HEK293 (cell line): ENCODE measurements around the gene ORC1.

Experiments used
- GLIS1 ChIP-seq: fragments of 450-650 bp; formaldehyde crosslinking; IDR thresholded peaks from 2 replicates; pipeline ENCODE4 v1.5.1; 2016; ENCODE audit warnings: missing biosample characterization, missing genetic modification characterization
- GLIS2 ChIP-seq: fragments of 450-650 bp; formaldehyde crosslinking; IDR thresholded peaks from 2 replicates; pipeline ENCODE4 v1.5.1; 2016; ENCODE audit warnings: missing biosample characterization, missing genetic modification characterization
- KLF8 ChIP-seq: fragments of 450-650 bp; formaldehyde crosslinking; IDR thresholded peaks from 2 replicates; pipeline ENCODE4 v1.5.1; 2016; ENCODE audit warnings: missing biosample characterization, missing genetic modification characterization
- KLF9 ChIP-seq: fragments of 450-650 bp; formaldehyde crosslinking; IDR thresholded peaks from 2 replicates; pipeline ENCODE4 v1.5.1; 2016; ENCODE audit warnings: missing biosample characterization, missing genetic modification characterization, low read depth
- MZF1 ChIP-seq: fragments of 450-650 bp; formaldehyde crosslinking; IDR thresholded peaks from 2 replicates; pipeline ENCODE4 v1.5.1; 2017; ENCODE audit warnings: missing biosample characterization, missing genetic modification characterization, borderline replicate concordance
- SCRT2 ChIP-seq: fragments of 450-650 bp; formaldehyde crosslinking; IDR thresholded peaks from 2 replicates; pipeline ENCODE4 v1.5.1; 2016; ENCODE audit warnings: missing biosample characterization, missing genetic modification characterization
- SP2 ChIP-seq: fragments of 450-650 bp; formaldehyde crosslinking; IDR thresholded peaks from 2 replicates; pipeline ENCODE4 v1.5.1; 2016; ENCODE audit warnings: missing biosample characterization, missing genetic modification characterization
- SP3 ChIP-seq: fragments of 450-650 bp; formaldehyde crosslinking; IDR thresholded peaks from 2 replicates; pipeline ENCODE4 v1.5.1; 2016; ENCODE audit warnings: missing biosample characterization, missing genetic modification characterization
- WT1 ChIP-seq: fragments of 450-650 bp; formaldehyde crosslinking; IDR thresholded peaks from 2 replicates; pipeline ENCODE4 v1.5.1; 2016; ENCODE audit warnings: missing biosample characterization, missing genetic modification characterization
- YY1 ChIP-seq: fragments of 450-650 bp; formaldehyde crosslinking; IDR thresholded peaks from 2 replicates; pipeline ENCODE4 v1.5.1; 2018; ENCODE audit warnings: missing biosample characterization, missing genetic modification characterization
- ZBTB20 ChIP-seq: fragments of 450-650 bp; formaldehyde crosslinking; IDR thresholded peaks from 2 replicates; pipeline ENCODE4 v1.5.1; 2016; ENCODE audit warnings: missing biosample characterization, missing genetic modification characterization
- ZBTB48 ChIP-seq: fragments of 450-650 bp; formaldehyde crosslinking; IDR thresholded peaks from 2 replicates; pipeline ENCODE4 v1.5.1; 2016; ENCODE audit warnings: missing biosample characterization, missing genetic modification characterization
- ZEB2 ChIP-seq: fragments of 450-650 bp; formaldehyde crosslinking; IDR thresholded peaks from 2 replicates; pipeline ENCODE4 v1.5.1; 2016; ENCODE audit warnings: missing biosample characterization, missing genetic modification characterization
- ZNF2 ChIP-seq: fragments of 450-650 bp; formaldehyde crosslinking; IDR thresholded peaks from 2 replicates; pipeline ENCODE4 v1.5.1; 2016; ENCODE audit warnings: missing biosample characterization, missing genetic modification characterization
- ZNF335 ChIP-seq: fragments of 450-650 bp; formaldehyde crosslinking; conservative IDR thresholded peaks from 2 replicates; pipeline ENCODE4 v1.5.1; 2016; ENCODE audit warnings: missing biosample characterization, missing genetic modification characterization
- ZNF341 ChIP-seq: fragments of 450-650 bp; formaldehyde crosslinking; IDR thresholded peaks from 2 replicates; pipeline ENCODE4; 2016; ENCODE audit warnings: low read depth, missing biosample characterization, missing genetic modification characterization
- ZNF423 ChIP-seq: fragments of 450-650 bp; formaldehyde crosslinking; IDR thresholded peaks from 2 replicates; pipeline ENCODE4 v1.5.1; 2016; ENCODE audit warnings: missing biosample characterization, missing genetic modification characterization
- ZNF426 ChIP-seq: fragments of 450-650 bp; formaldehyde crosslinking; IDR thresholded peaks from 2 replicates; pipeline ENCODE4 v1.5.1; 2017; ENCODE audit warnings: missing biosample characterization, missing genetic modification characterization, mild to moderate bottlenecking, inconsistent platforms, moderate library complexity
- ZNF600 ChIP-seq: fragments of 450-650 bp; formaldehyde crosslinking; IDR thresholded peaks from 2 replicates; pipeline ENCODE4 v1.5.1; 2016; ENCODE audit warnings: missing biosample characterization, missing genetic modification characterization
- ZNF658 ChIP-seq: fragments of 450-650 bp; formaldehyde crosslinking; IDR thresholded peaks from 2 replicates; pipeline ENCODE4; 2016; ENCODE audit warnings: missing biosample characterization, missing genetic modification characterization
- ZNF76 ChIP-seq: fragments of 450-650 bp; formaldehyde crosslinking; IDR thresholded peaks from 2 replicates; pipeline ENCODE4; 2016; ENCODE audit warnings: low read depth, missing biosample characterization, missing genetic modification characterization, borderline replicate concordance
- TF ChIP-seq, protein P1 (sequence below): fragments of 450-650 bp; formaldehyde crosslinking; IDR thresholded peaks from 2 replicates; pipeline ENCODE4 v1.5.1; 2016; ENCODE audit warnings: missing biosample characterization, missing genetic modification characterization
- TF ChIP-seq, protein P2 (sequence below): fragments of 450-650 bp; formaldehyde crosslinking; optimal IDR thresholded peaks from 2 replicates; pipeline ENCODE3; 2016; ENCODE audit warnings: missing biosample characterization, mild to moderate bottlenecking, missing genetic modification characterization
- TF ChIP-seq, protein P3 (sequence below): fragments of 450-650 bp; formaldehyde crosslinking; conservative IDR thresholded peaks from 2 replicates; pipeline ENCODE4 v1.5.1; 2016; ENCODE audit warnings: low read depth, missing biosample characterization, missing genetic modification characterization
- TF ChIP-seq, protein P4 (sequence below): fragments of 450-650 bp; formaldehyde crosslinking; conservative IDR thresholded peaks from 2 replicates; pipeline ENCODE4 v1.5.1; 2016; ENCODE audit warnings: low read depth, missing biosample characterization, missing genetic modification characterization
- TF ChIP-seq, protein P5 (sequence below): fragments of 450-650 bp; IDR thresholded peaks from 2 replicates; pipeline ENCODE4 v1.5.1; 2018; ENCODE audit warnings: missing biosample characterization, mild to moderate bottlenecking, missing genetic modification characterization

Gene ORC1

DNA sequence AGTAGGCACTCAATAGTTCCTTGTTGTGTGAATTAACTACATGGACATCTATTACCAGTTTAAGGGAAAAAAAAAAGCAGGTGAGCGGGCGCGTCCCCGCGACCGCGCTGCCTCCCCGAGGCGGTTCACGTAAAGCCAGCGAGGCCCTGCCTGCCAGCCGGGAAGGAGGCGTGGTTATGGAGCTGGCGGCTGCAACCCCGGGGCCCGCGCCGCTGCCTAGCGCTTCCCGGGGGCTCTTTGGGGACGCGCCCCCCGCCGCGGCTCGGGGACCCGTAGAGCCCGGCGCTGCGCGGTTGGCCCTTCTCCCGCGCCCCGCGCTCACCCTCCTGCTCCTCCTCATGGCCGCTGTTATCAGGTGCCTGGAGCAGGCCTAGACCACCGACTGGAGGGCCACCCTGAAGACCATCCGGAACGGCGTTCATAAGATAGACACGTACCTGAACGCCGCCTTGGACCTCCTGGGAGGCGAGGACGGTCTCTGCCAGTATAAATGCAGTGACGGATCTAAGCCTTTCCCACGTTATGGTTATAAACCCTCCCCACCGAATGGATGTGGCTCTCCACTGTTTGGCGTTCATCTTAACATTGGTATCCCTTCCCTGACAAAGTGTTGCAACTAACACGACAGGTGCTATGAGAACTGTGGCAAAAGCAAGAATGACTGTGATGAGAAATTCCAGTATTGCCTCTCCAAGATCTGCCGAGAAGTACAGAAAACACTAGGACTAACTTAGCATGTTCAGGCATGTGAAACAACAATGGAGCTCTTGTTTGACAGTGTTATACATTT, 35.6 kb downstream of the ORC1 start (continued):
- TF ChIP-seq ZNF600 (tag by site-specific recombination) (peak; percentile 87), SP3 (tag by site-specific recombination) (peak; percentile 38; the same call in 1 of the 2 replicates), KLF9 (tag by site-specific recombination) (peak; percentile 56; the same call in 1 of the 2 replicates), ZBTB48 (tag by site-specific recombination) (peak; percentile 75), ZNF341 (tag by site-specific recombination) (peak; percentile 83), GLIS1 (peak; percentile 89), ZBTB20 (tag by site-specific recombination) (peak; percentile 70; the same call in 1 of the 2 replicates), KLF8 (0 out of 2 replicates have a peak, but pooled peaks have one; percentile 8), MZF1 (tag by site-specific recombination) (peak; percentile 41; the same call in 1 of the 2 replicates), ZNF2 (tag by site-specific recombination) (no peak), GLIS2 (tag by site-specific recombination) (peak; percentile 94), SP2 (peak; percentile 29; the same call in 1 of the 2 replicates), ZEB2 (no peak), ZNF76 (no peak), WT1 (tag by site-specific recombination) (no peak), ZNF423 (tag by site-specific recombination) (peak; percentile 64; the same call in 1 of the 2 replicates), YY1 (peak; percentile 45; the same call in 1 of the 2 replicates), ZNF426 (tag by site-specific recombination) (no peak), ZNF658 (tag by site-specific recombination) (no peak), ZNF335 (tag by site-specific recombination) (peak; percentile 71), SCRT2 (tag by site-specific recombination) (peak; percentile 84)
- TF ChIP-seq, protein P1, sequence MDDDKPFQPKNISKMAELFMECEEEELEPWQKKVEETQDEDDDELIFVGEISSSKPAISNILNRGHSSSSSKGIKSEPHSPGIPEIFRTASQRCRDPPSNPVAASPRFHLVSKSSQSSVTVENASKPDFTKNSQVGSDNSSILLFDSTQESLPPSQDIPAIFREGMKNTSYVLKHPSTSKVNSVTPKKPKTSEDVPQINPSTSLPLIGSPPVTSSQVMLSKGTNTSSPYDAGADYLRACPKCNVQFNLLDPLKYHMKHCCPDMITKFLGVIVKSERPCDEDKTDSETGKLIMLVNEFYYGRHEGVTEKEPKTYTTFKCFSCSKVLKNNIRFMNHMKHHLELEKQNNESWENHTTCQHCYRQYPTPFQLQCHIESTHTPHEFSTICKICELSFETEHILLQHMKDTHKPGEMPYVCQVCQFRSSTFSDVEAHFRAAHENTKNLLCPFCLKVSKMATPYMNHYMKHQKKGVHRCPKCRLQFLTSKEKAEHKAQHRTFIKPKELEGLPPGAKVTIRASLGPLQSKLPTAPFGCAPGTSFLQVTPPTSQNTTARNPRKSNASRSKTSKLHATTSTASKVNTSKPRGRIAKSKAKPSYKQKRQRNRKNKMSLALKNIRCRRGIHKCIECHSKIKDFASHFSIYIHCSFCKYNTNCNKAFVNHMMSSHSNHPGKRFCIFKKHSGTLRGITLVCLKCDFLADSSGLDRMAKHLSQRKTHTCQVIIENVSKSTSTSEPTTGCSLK (tag by site-specific recombination): no peak
- TF ChIP-seq, protein P2, sequence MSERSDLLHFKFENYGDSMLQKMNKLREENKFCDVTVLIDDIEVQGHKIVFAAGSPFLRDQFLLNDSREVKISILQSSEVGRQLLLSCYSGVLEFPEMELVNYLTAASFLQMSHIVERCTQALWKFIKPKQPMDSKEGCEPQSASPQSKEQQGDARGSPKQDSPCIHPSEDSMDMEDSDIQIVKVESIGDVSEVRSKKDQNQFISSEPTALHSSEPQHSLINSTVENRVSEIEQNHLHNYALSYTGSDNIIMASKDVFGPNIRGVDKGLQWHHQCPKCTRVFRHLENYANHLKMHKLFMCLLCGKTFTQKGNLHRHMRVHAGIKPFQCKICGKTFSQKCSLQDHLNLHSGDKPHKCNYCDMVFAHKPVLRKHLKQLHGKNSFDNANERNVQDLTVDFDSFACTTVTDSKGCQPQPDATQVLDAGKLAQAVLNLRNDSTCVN: peak; percentile 94
- TF ChIP-seq, protein P3, sequence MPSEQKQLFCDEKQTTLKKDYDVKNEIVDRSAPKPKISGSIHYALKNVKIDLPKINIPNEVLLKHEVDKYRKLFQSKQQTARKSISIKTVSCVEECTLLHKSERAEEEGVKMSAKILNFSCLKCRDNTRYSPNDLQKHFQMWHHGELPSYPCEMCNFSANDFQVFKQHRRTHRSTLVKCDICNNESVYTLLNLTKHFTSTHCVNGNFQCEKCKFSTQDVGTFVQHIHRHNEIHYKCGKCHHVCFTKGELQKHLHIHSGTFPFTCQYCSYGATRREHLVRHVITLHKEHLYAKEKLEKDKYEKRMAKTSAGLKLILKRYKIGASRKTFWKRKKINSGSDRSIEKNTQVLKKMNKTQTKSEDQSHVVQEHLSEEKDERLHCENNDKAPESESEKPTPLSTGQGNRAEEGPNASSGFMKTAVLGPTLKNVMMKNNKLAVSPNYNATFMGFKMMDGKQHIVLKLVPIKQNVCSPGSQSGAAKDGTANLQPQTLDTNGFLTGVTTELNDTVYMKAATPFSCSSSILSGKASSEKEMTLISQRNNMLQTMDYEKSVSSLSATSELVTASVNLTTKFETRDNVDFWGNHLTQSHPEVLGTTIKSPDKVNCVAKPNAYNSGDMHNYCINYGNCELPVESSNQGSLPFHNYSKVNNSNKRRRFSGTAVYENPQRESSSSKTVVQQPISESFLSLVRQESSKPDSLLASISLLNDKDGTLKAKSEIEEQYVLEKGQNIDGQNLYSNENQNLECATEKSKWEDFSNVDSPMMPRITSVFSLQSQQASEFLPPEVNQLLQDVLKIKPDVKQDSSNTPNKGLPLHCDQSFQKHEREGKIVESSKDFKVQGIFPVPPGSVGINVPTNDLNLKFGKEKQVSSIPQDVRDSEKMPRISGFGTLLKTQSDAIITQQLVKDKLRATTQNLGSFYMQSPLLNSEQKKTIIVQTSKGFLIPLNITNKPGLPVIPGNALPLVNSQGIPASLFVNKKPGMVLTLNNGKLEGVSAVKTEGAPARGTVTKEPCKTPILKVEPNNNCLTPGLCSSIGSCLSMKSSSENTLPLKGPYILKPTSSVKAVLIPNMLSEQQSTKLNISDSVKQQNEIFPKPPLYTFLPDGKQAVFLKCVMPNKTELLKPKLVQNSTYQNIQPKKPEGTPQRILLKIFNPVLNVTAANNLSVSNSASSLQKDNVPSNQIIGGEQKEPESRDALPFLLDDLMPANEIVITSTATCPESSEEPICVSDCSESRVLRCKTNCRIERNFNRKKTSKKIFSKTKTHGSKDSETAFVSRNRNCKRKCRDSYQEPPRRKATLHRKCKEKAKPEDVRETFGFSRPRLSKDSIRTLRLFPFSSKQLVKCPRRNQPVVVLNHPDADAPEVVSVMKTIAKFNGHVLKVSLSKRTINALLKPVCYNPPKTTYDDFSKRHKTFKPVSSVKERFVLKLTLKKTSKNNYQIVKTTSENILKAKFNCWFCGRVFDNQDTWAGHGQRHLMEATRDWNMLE: 0 out of 2 replicates have a peak, but pooled peaks have one; percentile 5
- TF ChIP-seq, protein P4, sequence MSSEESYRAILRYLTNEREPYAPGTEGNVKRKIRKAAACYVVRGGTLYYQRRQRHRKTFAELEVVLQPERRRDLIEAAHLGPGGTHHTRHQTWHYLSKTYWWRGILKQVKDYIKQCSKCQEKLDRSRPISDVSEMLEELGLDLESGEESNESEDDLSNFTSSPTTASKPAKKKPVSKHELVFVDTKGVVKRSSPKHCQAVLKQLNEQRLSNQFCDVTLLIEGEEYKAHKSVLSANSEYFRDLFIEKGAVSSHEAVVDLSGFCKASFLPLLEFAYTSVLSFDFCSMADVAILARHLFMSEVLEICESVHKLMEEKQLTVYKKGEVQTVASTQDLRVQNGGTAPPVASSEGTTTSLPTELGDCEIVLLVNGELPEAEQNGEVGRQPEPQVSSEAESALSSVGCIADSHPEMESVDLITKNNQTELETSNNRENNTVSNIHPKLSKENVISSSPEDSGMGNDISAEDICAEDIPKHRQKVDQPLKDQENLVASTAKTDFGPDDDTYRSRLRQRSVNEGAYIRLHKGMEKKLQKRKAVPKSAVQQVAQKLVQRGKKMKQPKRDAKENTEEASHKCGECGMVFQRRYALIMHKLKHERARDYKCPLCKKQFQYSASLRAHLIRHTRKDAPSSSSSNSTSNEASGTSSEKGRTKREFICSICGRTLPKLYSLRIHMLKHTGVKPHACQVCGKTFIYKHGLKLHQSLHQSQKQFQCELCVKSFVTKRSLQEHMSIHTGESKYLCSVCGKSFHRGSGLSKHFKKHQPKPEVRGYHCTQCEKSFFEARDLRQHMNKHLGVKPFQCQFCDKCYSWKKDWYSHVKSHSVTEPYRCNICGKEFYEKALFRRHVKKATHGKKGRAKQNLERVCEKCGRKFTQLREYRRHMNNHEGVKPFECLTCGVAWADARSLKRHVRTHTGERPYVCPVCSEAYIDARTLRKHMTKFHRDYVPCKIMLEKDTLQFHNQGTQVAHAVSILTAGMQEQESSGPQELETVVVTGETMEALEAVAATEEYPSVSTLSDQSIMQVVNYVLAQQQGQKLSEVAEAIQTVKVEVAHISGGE (tag by site-specific recombination): peak; percentile 37; the same call in 1 of the 2 replicates
- TF ChIP-seq, protein P5, sequence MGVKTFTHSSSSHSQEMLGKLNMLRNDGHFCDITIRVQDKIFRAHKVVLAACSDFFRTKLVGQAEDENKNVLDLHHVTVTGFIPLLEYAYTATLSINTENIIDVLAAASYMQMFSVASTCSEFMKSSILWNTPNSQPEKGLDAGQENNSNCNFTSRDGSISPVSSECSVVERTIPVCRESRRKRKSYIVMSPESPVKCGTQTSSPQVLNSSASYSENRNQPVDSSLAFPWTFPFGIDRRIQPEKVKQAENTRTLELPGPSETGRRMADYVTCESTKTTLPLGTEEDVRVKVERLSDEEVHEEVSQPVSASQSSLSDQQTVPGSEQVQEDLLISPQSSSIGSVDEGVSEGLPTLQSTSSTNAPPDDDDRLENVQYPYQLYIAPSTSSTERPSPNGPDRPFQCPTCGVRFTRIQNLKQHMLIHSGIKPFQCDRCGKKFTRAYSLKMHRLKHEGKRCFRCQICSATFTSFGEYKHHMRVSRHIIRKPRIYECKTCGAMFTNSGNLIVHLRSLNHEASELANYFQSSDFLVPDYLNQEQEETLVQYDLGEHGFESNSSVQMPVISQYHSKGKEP: no peak
